ENCODE measurements around the gene RBM20.

Gene RBM20

GRCh38 chr10:110872984-110873923 lies 229.1 kb downstream of the RBM20 start:
- in situ Hi-C loops (cut with MboI; ENCODE audit: low pct_unique_long_range_greater_than_20kb, low sequenced_read_pairs, unreplicated experiment), result loop anchor here (10.0 kb wide), 1 partner anchor 68 kb away; no protein-coding TSS in a partner anchor
- no peak for DNase-seq (ENCODE audit: low spot score)
- no peak for TF ChIP-seq CTCF (IDR thresholded peaks at IDR 0.05; ENCODE audit: extremely low read depth, insufficient read depth, missing control alignments)

GRCh38 chr10:110873951-110874350 lies 229.8 kb downstream of the RBM20 start:
- no peak for DNase-seq (ENCODE audit: low spot score)
- no peak for TF ChIP-seq CTCF (IDR thresholded peaks at IDR 0.05; ENCODE audit: extremely low read depth, insufficient read depth, missing control alignments)
- in situ Hi-C loops (cut with MboI; ENCODE audit: low pct_unique_long_range_greater_than_20kb, low sequenced_read_pairs, unreplicated experiment), result loop anchor here (10.0 kb wide), 1 partner anchor 69 kb away; no protein-coding TSS in a partner anchor

GRCh38 chr10:110876000-110876399 lies 231.9 kb downstream of the RBM20 start:
- in situ Hi-C loops (cut with MboI; ENCODE audit: low pct_unique_long_range_greater_than_20kb, low sequenced_read_pairs, unreplicated experiment), result loop anchor here (10.0 kb wide), 1 partner anchor 71 kb away; no protein-coding TSS in a partner anchor
- TF ChIP-seq CTCF (IDR thresholded peaks at IDR 0.05; ENCODE audit: extremely low read depth, insufficient read depth, missing control alignments), result no peak
- DNase-seq (ENCODE audit: low spot score), result no peak

- DNase-seq (ENCODE audit: low spot score), result no peak
- TF ChIP-seq CTCF (IDR thresholded peaks at IDR 0.05; ENCODE audit: extremely low read depth, insufficient read depth, missing control alignments), result no peak
- in situ Hi-C loops (cut with MboI; ENCODE audit: low pct_unique_long_range_greater_than_20kb, low sequenced_read_pairs, unreplicated experiment), result loop anchor here (10.0 kb wide), 1 partner anchor 72 kb away; no protein-coding TSS in a partner anchor
These were observed 232.7 kb downstream of the RBM20 start for GRCh38 chr10:110876788-110877187.

GRCh38 chr10:110880012-110880411 lies 235.9 kb downstream of the RBM20 start:
- in situ Hi-C loops (cut with MboI; ENCODE audit: low pct_unique_long_range_greater_than_20kb, low sequenced_read_pairs, unreplicated experiment), result loop anchor here (10.0 kb wide), 1 partner anchor 135 kb away; no protein-coding TSS in a partner anchor
- DNase-seq (ENCODE audit: low spot score), result no peak
- no peak for TF ChIP-seq CTCF (IDR thresholded peaks at IDR 0.05; ENCODE audit: extremely low read depth, insufficient read depth, missing control alignments)

- no peak for DNase-seq (ENCODE audit: low spot score)
- in situ Hi-C loops (cut with MboI; ENCODE audit: low pct_unique_long_range_greater_than_20kb, low sequenced_read_pairs, unreplicated experiment), result loop anchor here (10.0 kb wide), 1 partner anchor 136 kb away; no protein-coding TSS in a partner anchor
- TF ChIP-seq CTCF (IDR thresholded peaks at IDR 0.05; ENCODE audit: extremely low read depth, insufficient read depth, missing control alignments), result no peak
These were observed 237.1 kb downstream of the RBM20 start for GRCh38 chr10:110881247-110881646.
